Heart left ventricle (tissue), 16 donors: ENCODE data around the gene ATRNL1. TPM values are rescaled to one million over a fixed set of nuclear protein-coding genes. Genes with fewer than 3 reads are reported as not detected.

ENCODE experiments used
- ATAC-seq, 4 donors: fragments of 200-7000 bp; cut with Tn5 transposase; one replicate each; pipeline ENCODE4 v1.9.1; 2020 to 2022; ENCODE audit warnings: moderate library complexity in 4 of 4, mild to moderate bottlenecking in 3 of 4, moderate number of reproducible peaks in 1 of 4
- DNase-seq, 5 donors: peaks; one replicate each; pipeline ENCODE4 v3.0.0-alpha.2; 2020
- H3K27ac ChIP-seq, 12 donors: fragments of 200-600 bp; sonication (generic) in 4 of 12; one replicate each; pipeline versions ENCODE4 v1.5.0 to v1.8.0; 2016 to 2022; ENCODE audit warnings: mild to moderate bottlenecking in 2 of 12
- H3K27me3 ChIP-seq, 9 donors: fragments of 200-600 bp; sonication (generic) in 2 of 9; one replicate each; pipeline versions ENCODE4 v1.5.1 to v1.8.0; 2016 to 2022; ENCODE audit warnings: mild to moderate bottlenecking in 3 of 9
- H3K36me3 ChIP-seq, 9 donors: fragments of 200-600 bp; sonication (generic) in 2 of 9; one replicate each; pipeline versions ENCODE4 v1.5.0 to v1.8.0; 2018 to 2022; ENCODE audit warnings: mild to moderate bottlenecking in 2 of 9
- H3K4me1 ChIP-seq, 12 donors: fragments of 200-600 bp; sonication (generic) in 4 of 12; one replicate each; pipeline versions ENCODE4 v1.5.0 to v1.8.0; 2016 to 2022; ENCODE audit warnings: mild to moderate bottlenecking in 3 of 12
- H3K4me3 ChIP-seq, 12 donors: fragments of 200-600 bp; sonication (generic) in 4 of 12; one replicate each; pipeline versions ENCODE4 v1.5.0 to v1.8.0; 2017 to 2022; ENCODE audit warnings: mild to moderate bottlenecking in 9 of 12, moderate library complexity in 4 of 12
- H3K9me3 ChIP-seq, 12 donors: fragments of 200-600 bp; sonication (generic) in 4 of 12; one replicate each; pipeline versions ENCODE4 v1.5.0 to v1.8.0; 2016 to 2022; ENCODE audit warnings: mild to moderate bottlenecking in 1 of 12
- POLR2A ChIP-seq, 2 donors: fragments of 450-650 bp; IDR thresholded peaks; one replicate each; pipeline ENCODE4 v1.6.1; 2017; ENCODE audit warnings: antibody characterized with exemption in 2 of 2, mild to moderate bottlenecking in 2 of 2, moderate library complexity in 2 of 2
- WGBS, 4 donors: extraction: QIAGEN DNeasy Blood & Tissue Kit in 2 of 4; methylation state at CpG; one replicate each; pipeline versions ENCODE4 v1.1.5 to v1.1.7; 2013 to 2018; 5-methylcytosine and 5-hydroxymethylcytosine counted together
- intact Hi-C, 10 donors: fragments of 100-400 bp; cut with DNase I; formaldehyde crosslinking; loops; one replicate each; pipeline versions ENCODE4 v1.11.1 to v1.14.2; 2022
- polyA plus RNA-seq, 2 donors: library from polyadenylated mRNA; stranded (reverse); fragments of 200-250 nt; gene quantifications; one replicate each; pipeline ENCODE4 v1.2.3, GENCODE V29; 2013
- total RNA-seq, 9 donors: library from RNA; depleted of rRNA in 2 of 9; stranded (reverse); fragments of >200 nt in 2 of 9; fragmentation: NEBNext Ultra II Directional in 3 of 9; extraction: Animal tissue kit (Norgen Biotek cat#: 25700) in 3 of 9; gene quantifications; one replicate each; pipeline versions ENCODE4 v1.1.0 to v1.2.4, GENCODE V29; 2016 to 2023
- TF ChIP-seq, protein P1 (sequence below), 12 donors: fragments of 200-600 bp; sonication (generic) in 4 of 12; IDR thresholded peaks; one replicate each; pipeline versions ENCODE4 v1.5.0 to v1.8.0; 2018 to 2022; ENCODE audit warnings: antibody characterized with exemption in 12 of 12, mild to moderate bottlenecking in 5 of 12
- donor health status: ischemic (EF 13 %, LVEDD 7.1; RV severe dilation, severe dysfunction).
- donor health status: healthy with polysubstance abuse.
- donor health status: DM: no; HTN: yes; CAD: no.
- donor health status: DM: no; HTN: no; CAD: no.
- donor health status: ischemic (EF 25% LVEDD 6.9; RV normal size, moderate dysfunction).
- donor health status: ischemic (EF 25% LVEDD 5.7; RV mildly dilated, moderate dysfunction).
- donor health status: healthy.
- donor health status: DM: yes; HTN: yes; CAD: no.
- donor health status: ischemic (EF 35%, LVEDD 5.7; RV mildly dilated, moderate dysfunction).
- donor health status: nonischemic (EF 11% LVEDD 7.7; RV severe dilation, severe dysfunction).
- donor health status: DM: yes; HTN: yes; CAD: no.
- donor health status: PGD.
- donor health status: ischemic (EF 29% LVEDD 5.4; RV normal size, mild dysfunction).
- donor health status: nonischemic (EF 23%, LVEDD 6.1; RV moderate dilation, normal function).

The ATRNL1 gene
- total and polyA plus RNA-seq, 11 donors: 0.13 to 28.5 (median 3.0) TPM

DNA sequence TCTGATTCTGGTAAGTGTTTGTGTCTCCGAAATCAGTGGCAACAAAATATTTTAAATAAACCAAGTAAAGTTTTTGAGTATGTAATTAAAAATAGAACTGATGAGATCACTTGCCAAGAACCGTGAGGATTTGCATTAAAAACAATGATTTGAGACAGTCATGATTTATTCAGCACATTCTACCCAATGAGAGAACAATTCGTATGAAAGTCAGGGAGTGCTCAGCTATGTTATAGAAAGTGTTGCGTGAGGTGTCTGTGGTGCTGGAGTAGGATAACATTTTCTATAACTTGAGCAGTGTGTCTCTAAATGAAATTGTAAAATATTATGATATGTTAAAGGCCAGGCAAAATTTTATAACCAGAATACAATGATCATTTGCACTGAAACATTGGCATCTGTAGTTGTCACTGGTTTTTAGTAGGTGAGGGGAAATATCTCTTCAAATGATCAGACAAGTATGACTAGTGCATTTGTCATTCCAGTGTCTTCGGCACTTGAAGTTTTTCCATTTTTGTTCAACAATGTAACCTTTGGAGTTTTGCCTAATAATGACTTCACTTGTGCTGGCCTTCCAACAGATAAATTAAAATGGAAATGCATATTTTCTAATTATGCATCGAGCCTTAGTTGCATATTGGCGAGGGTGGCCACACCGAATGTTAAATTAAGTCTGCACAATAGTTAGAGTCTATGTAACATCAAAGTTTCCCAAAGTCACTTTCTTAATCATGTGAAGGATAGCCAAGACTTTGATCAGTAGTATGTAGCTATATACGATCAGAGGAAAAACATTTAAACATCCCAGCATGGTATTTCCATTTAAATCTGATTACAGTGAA lies 844.0 kb downstream of the ATRNL1 start:
- intact Hi-C loops: no loop called here
- Histone ChIP-seq H3K9me3 (no peaks in the 10 kb centered on the region), H3K36me3 (no peaks in the 10 kb centered on the region), H3K27me3 (no peaks in the 10 kb centered on the region), H3K4me1 (no peaks in the 10 kb centered on the region), H3K27ac (no peak overlapping the region), H3K4me3 (no peak overlapping the region)
- WGBS, 4 donors: 65 to 70% (median 67%) methylated on average over 9 of the region's 9 CpGs
- TF ChIP-seq, protein P1, sequence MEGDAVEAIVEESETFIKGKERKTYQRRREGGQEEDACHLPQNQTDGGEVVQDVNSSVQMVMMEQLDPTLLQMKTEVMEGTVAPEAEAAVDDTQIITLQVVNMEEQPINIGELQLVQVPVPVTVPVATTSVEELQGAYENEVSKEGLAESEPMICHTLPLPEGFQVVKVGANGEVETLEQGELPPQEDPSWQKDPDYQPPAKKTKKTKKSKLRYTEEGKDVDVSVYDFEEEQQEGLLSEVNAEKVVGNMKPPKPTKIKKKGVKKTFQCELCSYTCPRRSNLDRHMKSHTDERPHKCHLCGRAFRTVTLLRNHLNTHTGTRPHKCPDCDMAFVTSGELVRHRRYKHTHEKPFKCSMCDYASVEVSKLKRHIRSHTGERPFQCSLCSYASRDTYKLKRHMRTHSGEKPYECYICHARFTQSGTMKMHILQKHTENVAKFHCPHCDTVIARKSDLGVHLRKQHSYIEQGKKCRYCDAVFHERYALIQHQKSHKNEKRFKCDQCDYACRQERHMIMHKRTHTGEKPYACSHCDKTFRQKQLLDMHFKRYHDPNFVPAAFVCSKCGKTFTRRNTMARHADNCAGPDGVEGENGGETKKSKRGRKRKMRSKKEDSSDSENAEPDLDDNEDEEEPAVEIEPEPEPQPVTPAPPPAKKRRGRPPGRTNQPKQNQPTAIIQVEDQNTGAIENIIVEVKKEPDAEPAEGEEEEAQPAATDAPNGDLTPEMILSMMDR (IDR thresholded peaks at IDR 0.05): no peak
- no peak for TF ChIP-seq POLR2A (IDR thresholded peaks at IDR 0.05)
- DNase-seq: no peak
- no peak for ATAC-seq

DNA sequence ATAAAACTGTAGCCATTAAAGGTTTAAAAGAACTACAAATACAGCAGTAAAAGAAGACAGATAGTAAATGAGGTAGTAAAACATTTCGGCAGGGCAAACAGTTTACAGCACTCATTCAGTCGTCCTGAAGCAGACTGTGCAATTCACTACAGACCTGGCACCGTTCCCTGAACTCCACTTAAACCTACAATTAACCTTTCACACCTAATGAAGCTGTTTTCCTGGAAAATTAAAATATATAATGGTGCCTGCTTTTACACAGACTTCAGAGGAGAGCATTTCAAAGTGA lies 844.5 kb downstream of the ATRNL1 start:
- no peak for DNase-seq
- no peaks in the 10 kb centered on the region for H3K9me3 ChIP-seq

DNA sequence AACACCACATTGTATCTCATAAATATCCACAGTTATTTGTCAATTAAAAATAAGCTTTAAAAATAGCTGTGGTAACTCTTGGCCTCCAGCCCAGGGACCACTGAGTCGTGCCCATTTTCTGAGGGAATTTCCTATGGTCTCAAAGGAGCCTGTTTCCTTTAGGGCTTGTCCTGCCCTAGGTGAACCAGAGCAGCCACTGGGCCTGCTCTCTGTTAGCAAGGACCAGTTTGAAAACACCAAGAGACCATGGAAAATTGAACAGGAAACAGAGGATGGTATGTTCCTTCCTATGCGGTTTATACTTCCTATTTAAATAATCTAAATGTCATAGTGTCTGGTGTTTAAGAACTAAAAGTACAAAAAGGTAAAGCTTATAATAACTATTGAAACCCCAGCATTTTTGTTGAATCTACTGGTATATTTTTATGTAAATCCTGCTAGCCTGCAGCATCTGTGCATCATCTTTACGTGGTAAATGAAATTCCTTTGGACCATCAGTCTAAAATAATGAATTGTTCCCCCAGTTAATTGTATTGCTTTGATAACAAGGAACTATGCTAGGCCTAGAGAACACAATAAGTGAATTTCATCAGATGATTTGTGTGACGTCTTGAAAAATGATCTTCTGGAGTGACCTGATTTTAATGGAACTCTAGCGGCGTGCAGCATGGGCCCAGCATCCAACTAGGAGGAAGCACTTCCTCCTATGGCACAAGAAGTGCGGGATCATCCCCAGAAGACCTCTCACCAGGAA lies 846.1 kb downstream of the ATRNL1 start:
- Histone ChIP-seq H3K27ac (no peak overlapping the region), H3K4me1 (no peaks in the 10 kb centered on the region), H3K9me3 (no peaks in the 10 kb centered on the region), H3K36me3 (no peaks in the 10 kb centered on the region), H3K4me3 (no peak overlapping the region), H3K27me3 (no peaks in the 10 kb centered on the region)
- WGBS, 4 donors: 76 to 80% (median 79%) methylated on average over 7 of the region's 7 CpGs
- intact Hi-C loops: no loop called here
- ATAC-seq (no peak), DNase-seq (no peak)
- TF ChIP-seq, protein P1 (IDR thresholded peaks at IDR 0.05): no peak
- TF ChIP-seq POLR2A (IDR thresholded peaks at IDR 0.05): no peak

More for the DNA sequence above, 844.5 kb downstream of the ATRNL1 start:
- H3K27ac ChIP-seq: no peak overlapping the region
- TF ChIP-seq, protein P1 (IDR thresholded peaks at IDR 0.05): no peak
- TF ChIP-seq POLR2A (IDR thresholded peaks at IDR 0.05): no peak
- H3K4me3 ChIP-seq: no peak overlapping the region
- no peak for ATAC-seq
- WGBS, 4 donors: 46 to 58% (median 54%) methylated on average over 3 of the region's 3 CpGs
- H3K4me1 ChIP-seq: no peaks in the 10 kb centered on the region
- H3K27me3 ChIP-seq: no peaks in the 10 kb centered on the region
- H3K36me3 ChIP-seq: no peaks in the 10 kb centered on the region
- intact Hi-C loops: no loop called here

DNA sequence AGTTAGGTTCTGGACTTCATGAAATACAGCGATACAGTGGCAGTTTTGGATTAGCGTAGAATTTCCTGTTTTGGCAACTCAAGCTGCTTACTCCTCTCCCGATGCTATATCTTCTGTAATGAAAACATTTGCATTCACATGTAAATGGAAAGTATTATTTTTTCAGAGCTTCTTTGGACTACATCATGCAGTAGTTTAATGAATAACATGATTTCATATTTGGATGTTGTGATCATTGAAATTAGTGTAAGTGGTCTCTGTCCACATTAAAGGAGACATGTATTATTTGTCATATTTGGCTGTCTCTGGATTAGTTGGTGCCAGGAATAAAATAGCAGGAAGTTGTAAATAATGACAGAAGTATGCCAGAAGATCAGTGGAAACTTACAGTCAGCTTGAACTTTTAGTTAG lies 848.2 kb downstream of the ATRNL1 start:
- DNase-seq (no peak), ATAC-seq (no peak)
- no peaks in the 10 kb centered on the region for H3K36me3 ChIP-seq
- intact Hi-C loops: loop anchor here in 3 of 10 donors (10.0 kb wide), 2 partner anchors 333 to 343 kb away; partner anchors contain the start of gene GFRA1 (in 1 of the 3)
- no peaks in the 10 kb centered on the region for H3K4me1 ChIP-seq
- TF ChIP-seq POLR2A (IDR thresholded peaks at IDR 0.05): no peak
- TF ChIP-seq, protein P1 (IDR thresholded peaks at IDR 0.05): no peak
- H3K9me3 ChIP-seq: no peaks in the 10 kb centered on the region
- H3K27ac ChIP-seq: no peak overlapping the region
- WGBS, 4 donors: 42 to 61% (median 51%) methylated on average over 3 of the region's 3 CpGs
- no peaks in the 10 kb centered on the region for H3K27me3 ChIP-seq
- H3K4me3 ChIP-seq: no peak overlapping the region
